GM18868 (cell line): ENCODE measurements around the gene ADAMTSL1.

Source experiments
- ATAC-seq: cut with Tn5 transposase; IDR thresholded peaks from one replicate; pipeline ENCODE4 v1.9.1; 2021; ENCODE audit warnings: mild to moderate bottlenecking, moderate library complexity; ENCODE audit not compliant: unreplicated experiment

ADAMTSL1 gene

DNA sequence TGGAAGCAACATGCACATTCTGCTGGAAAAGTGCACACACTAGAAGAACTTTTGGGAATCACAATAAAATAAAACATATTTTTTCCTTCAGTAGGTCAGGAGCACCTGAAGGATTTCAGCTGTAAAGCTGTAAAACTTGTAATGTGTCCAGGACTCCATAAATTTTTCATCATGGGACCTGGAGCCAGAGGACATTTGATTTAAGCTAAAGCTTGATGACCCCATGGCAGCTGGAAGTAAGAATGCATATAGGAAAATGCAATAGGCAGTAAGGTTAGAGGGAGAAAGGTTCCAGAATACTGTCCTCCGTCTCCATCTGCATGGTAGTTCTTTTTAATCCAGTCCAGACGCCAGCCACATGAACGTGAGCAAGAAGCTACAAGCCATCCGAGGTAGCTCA, 166.0 kb downstream of the ADAMTSL1 start:
- ATAC-seq, result no peak

GRCh38 chr9:18658804-18659705, 185.1 kb downstream of the ADAMTSL1 start:
- no peak for ATAC-seq

GRCh38 chr9:18660001-18660400, 186.0 kb downstream of the ADAMTSL1 start:
- ATAC-seq, result no peak

GRCh38 chr9:18662320-18662719, 188.4 kb downstream of the ADAMTSL1 start:
- no peak for ATAC-seq

DNA sequence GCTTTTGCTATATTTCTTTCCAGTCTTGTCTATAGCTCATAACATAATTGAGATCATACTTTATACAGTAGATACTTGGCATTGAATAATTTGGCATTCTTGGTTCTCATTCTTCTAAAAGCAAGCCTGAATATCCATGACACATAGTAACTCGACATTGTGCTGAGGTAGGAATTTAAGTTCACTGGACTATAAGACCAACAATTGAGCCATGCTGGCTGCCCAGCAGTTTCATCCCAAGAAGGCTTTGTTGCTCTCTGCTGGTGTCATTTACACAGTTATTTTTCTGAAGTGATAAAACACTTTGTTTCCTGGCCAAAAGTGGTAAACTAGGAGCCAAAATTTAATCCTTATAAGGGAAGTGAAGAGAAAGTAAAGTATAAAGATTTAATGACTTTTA, 192.0 kb downstream of the ADAMTSL1 start:
- no peak for ATAC-seq

DNA sequence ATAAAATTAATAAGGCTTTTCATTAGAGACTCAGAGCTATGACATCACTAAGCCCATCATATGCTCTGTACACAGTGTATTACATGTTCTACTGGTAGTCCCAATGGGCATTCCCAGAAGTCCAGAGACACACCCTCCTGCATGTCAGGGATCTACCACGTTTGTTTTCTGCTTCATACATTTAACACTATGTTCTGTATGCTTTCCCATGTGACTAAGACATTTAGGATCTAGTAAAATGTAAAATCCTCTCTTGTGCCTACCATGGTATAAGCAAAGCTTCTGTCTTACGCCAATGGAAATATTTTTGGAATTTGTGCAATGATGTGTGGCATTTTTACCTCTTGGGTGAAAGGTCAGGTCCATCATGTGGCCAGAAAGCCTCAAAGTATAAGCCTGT, 192.4 kb downstream of the ADAMTSL1 start:
- ATAC-seq, result no peak

DNA sequence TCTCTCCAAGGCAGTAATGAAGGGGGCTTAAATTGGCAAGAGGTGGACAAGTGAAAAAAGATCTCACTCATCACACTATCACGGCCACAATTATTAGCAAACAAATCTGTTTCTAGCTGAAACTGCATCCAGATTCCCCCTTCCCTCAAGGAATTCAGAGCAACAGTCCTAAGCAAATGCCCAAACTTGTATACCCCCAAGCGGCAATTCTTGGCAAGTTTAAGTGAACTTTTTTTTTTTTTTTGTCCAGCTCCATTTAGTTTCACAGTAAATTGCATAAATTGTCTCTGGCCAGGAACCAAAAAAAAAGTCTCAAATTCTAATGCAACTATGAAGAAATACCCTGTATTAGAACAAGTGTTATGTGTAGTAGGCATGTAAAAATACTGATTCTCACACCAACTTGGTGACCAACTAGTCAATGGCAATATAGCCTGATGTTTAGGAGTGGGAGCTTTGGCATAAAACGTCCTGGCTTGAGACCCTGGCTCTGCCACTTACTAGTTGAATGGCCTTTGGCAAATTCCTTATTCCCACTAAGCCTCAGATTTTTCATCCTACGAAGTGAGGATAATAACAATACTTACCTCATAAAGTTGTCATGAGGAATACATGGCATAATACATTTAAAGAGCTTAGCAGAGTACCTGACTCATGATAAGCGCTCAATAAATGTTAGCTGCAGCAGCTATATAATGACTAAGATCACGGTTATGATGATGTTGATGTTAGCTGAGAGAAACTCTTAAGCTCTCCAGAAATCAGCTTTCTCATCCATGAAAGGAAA, 193.2 kb downstream of the ADAMTSL1 start:
- no peak for ATAC-seq

DNA sequence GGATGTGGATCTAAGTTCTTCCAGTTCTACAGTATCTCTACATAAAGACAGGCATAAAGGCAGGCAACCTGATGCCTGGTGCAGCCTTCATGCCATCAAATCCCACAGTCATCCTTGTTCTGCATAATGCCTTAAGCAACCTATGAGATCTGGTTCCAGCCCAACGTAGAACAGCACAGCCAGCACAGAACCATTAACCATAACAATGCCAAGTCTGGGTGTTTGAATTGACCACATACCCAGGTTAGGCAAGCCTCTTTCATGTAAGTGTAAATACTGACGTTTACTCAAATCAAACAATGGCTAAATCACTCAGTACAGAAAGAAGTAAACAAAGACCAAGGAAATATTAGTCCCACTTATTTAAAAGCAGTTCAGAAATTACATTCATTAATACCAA, 195.0 kb downstream of the ADAMTSL1 start:
- no peak for ATAC-seq

DNA sequence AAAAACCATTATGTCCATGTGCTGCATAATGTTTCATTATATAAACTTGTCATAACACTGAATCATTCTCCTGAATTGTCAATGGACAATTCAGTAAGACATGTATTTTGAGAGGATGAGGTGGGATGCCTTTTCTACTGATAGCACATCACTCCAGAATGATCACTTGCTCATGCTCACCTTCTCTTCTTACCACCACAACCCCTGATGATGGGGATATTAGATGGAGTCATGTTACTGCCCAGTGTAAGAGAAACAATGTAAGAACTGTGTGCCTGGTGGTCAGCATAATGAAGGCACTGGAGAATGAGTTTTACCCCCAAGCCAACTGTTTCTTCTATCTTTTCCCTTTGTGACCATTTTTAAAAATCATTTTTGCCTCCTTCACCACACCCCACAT, 198.8 kb downstream of the ADAMTSL1 start:
- no peak for ATAC-seq

DNA sequence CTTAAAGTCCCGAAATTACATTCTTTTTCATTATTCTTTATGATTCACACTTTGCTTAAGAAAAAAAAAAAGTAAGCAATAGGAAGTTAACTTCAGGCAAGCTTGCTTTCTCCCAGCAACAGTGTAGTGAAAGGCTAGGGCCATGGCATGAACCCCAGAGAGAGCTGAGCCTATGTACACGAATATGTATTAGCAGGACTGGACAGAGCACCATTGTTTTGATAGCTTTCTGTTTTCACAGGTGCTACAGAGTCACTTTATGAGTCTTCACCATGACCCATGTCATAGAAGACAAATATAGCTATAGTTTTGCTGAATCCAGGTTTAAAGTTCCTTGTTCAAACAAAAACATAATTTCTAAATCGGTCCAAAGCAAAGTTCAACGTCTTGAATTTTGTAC, 199.2 kb downstream of the ADAMTSL1 start:
- ATAC-seq, result no peak

DNA sequence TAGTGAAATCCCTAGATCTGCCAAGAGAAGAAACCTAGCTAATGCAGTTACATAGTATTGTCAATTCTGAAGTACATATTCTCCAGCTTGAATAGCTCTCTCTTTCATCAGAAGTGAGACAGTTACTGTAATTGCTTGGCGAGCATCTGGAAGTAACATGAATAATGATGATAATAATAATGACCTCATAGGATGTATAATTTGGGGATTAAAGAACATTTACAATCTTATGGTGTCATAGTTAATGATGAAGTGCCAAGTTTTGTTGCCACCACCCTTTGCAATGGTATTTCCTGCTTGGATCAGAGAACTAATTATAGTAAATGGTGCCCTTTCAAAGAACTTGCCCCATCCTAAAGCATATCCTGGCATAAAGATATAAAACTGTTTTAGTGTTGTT, 201.4 kb downstream of the ADAMTSL1 start:
- ATAC-seq, result no peak

DNA sequence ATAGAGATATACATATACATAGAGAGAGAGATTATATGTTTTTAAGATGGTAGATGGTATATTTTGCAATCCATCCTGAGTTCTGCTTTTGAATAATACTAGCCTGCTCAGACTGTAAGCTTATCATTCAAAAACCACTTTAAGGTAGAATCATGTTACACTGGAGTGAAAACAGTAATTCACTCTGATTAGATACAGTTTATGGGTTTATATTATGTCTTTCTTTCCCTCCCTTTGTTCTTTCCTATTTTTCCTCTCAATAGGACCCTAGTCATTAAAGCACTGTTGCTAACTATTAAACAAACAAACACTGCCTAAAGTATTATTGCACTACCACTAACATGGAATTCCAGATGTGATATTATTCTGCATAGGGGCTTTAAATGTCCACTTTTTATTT, 202.0 kb downstream of the ADAMTSL1 start:
- no peak for ATAC-seq

DNA sequence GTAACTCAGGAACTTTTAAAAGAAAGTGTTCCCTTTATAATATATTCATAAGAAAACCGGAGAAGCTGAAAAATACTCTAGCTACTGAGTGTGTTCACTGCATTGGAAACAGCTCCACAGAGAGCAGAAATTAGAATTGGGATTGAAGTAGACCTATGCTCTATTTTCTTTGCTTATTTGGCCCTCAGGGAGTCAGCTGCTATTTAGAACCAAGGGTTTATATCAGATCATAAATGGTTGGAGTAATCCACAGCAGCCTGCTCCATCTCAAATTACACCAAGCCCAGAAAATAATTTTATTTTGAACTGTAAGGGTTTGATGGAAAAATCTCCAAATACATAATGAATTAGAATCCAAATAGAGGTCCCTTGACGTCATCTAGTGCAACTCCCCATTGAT, 202.6 kb downstream of the ADAMTSL1 start:
- no peak for ATAC-seq

DNA sequence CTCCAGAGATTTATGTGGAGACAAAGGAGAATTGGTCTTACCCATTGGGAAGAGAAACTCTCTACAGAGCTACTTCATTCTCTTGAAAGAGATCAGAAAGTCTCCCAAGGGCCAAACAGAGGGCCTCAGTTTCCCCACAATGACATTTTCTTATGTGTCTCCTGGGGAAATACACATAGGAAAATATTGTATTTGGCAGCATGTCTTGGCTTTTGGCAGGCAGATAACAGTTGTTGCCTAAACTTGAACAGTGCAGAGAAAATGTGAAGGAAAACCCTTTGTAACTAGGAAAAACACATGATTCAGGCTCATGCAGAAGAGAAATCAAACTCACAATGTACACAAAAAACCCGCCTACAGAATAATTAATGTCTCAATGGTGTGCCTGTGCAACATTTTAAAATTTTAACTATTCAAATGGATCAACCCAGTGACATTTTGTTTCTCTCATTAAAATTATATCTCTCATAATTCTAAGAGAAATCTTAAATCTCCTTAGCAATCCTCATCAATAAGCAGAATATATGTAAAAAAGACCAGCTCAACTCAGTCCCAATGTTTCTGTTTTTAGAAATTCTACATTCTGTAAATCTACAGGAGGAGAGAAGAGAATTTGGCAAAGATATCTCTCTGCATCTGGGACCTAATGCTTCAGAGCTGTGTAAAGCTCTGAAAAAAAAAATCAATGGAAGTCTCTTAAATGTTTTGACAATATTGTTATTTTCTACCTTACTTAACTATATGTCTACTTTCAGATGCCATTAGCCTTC, 205.1 kb downstream of the ADAMTSL1 start:
- ATAC-seq, result no peak

DNA sequence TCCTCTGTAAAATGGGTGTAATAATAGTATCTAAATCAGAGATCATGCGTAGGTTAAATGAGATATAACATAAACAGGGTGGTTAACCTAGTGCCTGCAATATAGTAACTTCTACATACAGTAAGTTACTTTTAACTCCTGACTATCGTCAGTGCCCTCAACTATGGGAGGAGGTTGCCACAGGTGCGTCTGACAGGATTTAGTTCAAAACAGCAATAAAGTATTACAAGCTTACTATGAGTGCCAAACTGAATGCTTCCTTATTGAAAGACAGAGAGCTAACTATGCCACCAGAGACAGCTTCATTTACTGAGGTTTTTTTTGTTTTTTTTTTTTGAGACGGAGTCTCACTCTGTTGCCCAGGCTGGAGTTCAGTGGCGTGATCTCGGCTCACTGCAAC, 209.0 kb downstream of the ADAMTSL1 start:
- ATAC-seq, result no peak

DNA sequence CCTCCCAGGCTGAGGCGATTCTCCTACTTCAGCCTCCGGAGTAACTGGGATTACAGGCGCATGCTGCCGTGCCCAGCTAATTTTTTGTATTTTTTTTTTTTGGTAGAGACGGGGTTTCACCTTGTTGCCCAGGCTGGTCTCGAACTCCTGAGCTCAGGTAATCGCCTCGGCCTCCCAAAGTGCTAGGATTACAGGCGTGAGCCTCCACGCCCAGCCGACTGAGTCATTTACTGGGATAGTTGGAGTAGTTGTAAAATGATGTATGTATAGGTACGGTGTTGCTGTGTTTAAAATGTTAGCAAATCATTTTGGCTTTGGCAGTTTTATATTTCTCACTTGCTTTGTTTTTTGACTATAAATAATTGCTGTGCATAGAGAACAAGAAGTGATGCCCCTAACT, 209.4 kb downstream of the ADAMTSL1 start:
- no peak for ATAC-seq

DNA sequence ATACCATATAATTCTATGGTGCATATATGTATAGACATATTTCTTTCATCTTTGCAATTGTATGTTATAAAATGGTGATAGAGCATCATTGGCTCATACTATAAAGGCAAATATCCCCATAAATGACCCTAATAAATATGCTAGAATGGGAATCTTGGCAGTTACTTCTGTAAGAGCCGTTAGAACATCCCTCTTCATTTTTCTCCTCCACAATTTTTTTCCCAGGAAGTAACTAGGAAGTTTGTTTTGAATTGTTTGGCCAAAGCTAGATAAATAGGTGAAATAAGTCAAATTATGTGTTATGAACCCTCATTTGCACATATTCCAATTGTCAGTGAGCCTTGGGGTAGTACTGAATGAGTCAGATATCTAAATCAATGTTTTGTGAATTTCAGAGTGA, 209.9 kb downstream of the ADAMTSL1 start:
- no peak for ATAC-seq

GRCh38 chr9:18684593-18685317, 210.8 kb downstream of the ADAMTSL1 start:
- no peak for ATAC-seq

DNA sequence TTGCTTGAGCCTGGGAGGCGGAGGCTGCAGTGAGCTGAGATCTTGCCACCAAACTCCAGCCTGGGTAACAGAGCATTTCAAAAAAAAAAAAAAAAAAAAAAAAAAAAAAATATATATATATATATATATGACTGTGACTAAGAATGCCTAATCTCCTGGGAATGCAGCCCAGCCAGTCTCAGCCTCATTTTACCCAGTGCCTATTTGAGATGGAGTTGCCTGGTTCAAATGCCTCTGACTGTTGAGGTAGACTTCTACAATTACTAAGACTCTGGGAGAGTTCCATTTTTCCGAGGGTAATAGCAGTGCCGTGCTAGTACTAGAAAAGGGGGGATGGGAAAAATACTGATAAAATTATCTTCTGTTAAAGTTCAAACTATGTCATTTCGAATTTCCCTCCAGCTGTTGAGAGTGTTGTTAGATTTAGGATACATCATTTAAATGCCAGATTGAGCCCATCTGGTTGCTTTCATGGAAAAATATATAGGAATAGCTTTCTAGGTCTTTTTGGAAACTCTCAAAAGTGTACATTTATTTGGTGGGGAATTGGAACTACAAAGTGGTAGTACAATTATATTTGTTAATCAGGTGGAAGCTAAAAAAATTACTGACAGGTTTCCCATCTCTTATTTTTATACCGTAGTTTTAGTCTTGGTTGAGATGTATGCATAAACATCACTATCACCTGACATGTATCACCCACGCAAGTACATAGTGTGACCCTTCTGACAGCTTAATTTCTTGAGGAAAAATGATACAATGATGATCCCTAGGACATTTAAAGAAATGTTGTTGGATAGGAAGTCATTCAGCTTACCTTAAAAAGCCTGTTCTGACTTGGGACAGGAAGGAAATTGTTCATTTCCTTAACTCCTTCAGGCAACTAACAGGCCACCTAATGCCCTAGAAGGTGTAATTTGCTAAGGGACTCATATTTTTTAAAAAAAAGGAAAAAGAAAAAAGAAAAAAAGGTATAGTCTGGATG, 214.9 kb downstream of the ADAMTSL1 start:
- no peak for ATAC-seq

GRCh38 chr9:18689921-18690320, 216.0 kb downstream of the ADAMTSL1 start:
- ATAC-seq, result peak; percentile 68
